GM19043 (cell line): ENCODE data around the gene IL1RN.
"Not testable (repeated sequence)": the region's sequence is repeated elsewhere in the genome, so short reads cannot be mapped to it uniquely, and the experiment has no call there.

Experiments used
- ATAC-seq: cut with Tn5 transposase; IDR thresholded peaks from one replicate; pipeline ENCODE4 v1.9.1; 2021; ENCODE audit warnings: low read depth; ENCODE audit not compliant: unreplicated experiment

IL1RN gene

GRCh38 chr2:113126845-113127645, at the start of gene IL1RN:
Gene IL1RN (plus strand): TSS chr2:113127598. CDS start chr2:113127625, 27 bp downstream.
- no peak for ATAC-seq

- ATAC-seq = no peak
Measured at GRCh38 chr2:113077921-113078320, 49.5 kb upstream of the IL1RN start.

- ATAC-seq = no peak
Measured at GRCh38 chr2:113078350-113078839, 49.0 kb upstream of the IL1RN start.

GRCh38 chr2:113079131-113079530, 48.3 kb upstream of the IL1RN start:
- no peak for ATAC-seq

GRCh38 chr2:113080134-113080533, 47.3 kb upstream of the IL1RN start:
- ATAC-seq = no peak

GRCh38 chr2:113081488-113082210, 45.7 kb upstream of the IL1RN start:
- ATAC-seq = no peak

GRCh38 chr2:113083296-113083695, 44.1 kb upstream of the IL1RN start:
- ATAC-seq = no peak

- no peak for ATAC-seq
Measured at GRCh38 chr2:113084249-113085000, 43.0 kb upstream of the IL1RN start.

- no peak for ATAC-seq
Measured at GRCh38 chr2:113085542-113085941, 41.9 kb upstream of the IL1RN start.

- ATAC-seq = no peak
Measured at GRCh38 chr2:113088213-113088992, 39.0 kb upstream of the IL1RN start.

- ATAC-seq = no peak
Measured at GRCh38 chr2:113089916-113090315, 37.5 kb upstream of the IL1RN start.

GRCh38 chr2:113091231-113091896, 36.0 kb upstream of the IL1RN start:
- no peak for ATAC-seq

GRCh38 chr2:113092864-113093612, 34.4 kb upstream of the IL1RN start:
- no peak for ATAC-seq

- no peak for ATAC-seq
Measured at GRCh38 chr2:113093613-113093977, 33.8 kb upstream of the IL1RN start.

- ATAC-seq = not testable (repeated sequence)
Measured at GRCh38 chr2:113096306-113096705, 31.1 kb upstream of the IL1RN start.

- not testable (repeated sequence) for ATAC-seq
Measured at GRCh38 chr2:113096842-113097618, 30.4 kb upstream of the IL1RN start.

- ATAC-seq = no peak
Measured at GRCh38 chr2:113098041-113098440, 29.4 kb upstream of the IL1RN start.

GRCh38 chr2:113098532-113098931, 28.9 kb upstream of the IL1RN start:
- no peak for ATAC-seq
